ENCODE measurements around the gene PRKCA.

- TF ChIP-seq POLR2AphosphoS5 (IDR thresholded peaks at IDR 0.05; ENCODE audit: borderline replicate concordance, low read depth, low read length), result no peak
- no peak for TF ChIP-seq EZH2 (IDR thresholded peaks at IDR 0.05)
Observed at GRCh38 chr17:66578781-66579489, 276.5 kb downstream of the PRKCA start.

Measured in SK-N-MC (cell line).